GM18951 (cell line): Measurements from ENCODE around the gene ITFG1.
"Not testable (repeated sequence)": the region's sequence is repeated elsewhere in the genome, so short reads cannot be mapped to it uniquely, and the experiment has no call there.

Experiments
- POLR2A ChIP-seq: IDR thresholded peaks from 4 replicates; pipeline ENCODE4 v1.6.1; 2011; ENCODE audit warnings: mild to moderate bottlenecking; ENCODE audit not compliant: insufficient read length, insufficient read depth; ENCODE audit errors: extremely low read depth
- in situ Hi-C: fragments of 300-500 bp; cut with MboI; formaldehyde crosslinking; loops from one replicate; pipeline ENCODE4 v1.12.0; 2022; ENCODE audit warnings: low sequenced_read_pairs, mixed read lengths, inconsistent platforms; ENCODE audit not compliant: unreplicated experiment

Gene ITFG1

GRCh38 chr16:47465919-47466630 lies 5.2 kb upstream of the ITFG1 start:
- in situ Hi-C loops: no loop called here
- no peak for TF ChIP-seq POLR2A

- no peak for TF ChIP-seq POLR2A
- in situ Hi-C loops: no loop called here
Observed at GRCh38 chr16:47463771-47464624, 3.1 kb upstream of the ITFG1 start.

GRCh38 chr16:47461598-47462266 lies 869 bp upstream of the ITFG1 start:
- in situ Hi-C loops: no loop called here
- no peak for TF ChIP-seq POLR2A

- TF ChIP-seq POLR2A: no peak
- in situ Hi-C loops: no loop called here
Observed at GRCh38 chr16:47460359-47460710, 528 bp downstream of the ITFG1 start.

- no peak for TF ChIP-seq POLR2A
- in situ Hi-C loops: no loop called here
Observed at GRCh38 chr16:47459603-47460002, 1.3 kb downstream of the ITFG1 start.

GRCh38 chr16:47458331-47458730 lies 2.5 kb downstream of the ITFG1 start:
- TF ChIP-seq POLR2A: no peak
- in situ Hi-C loops: no loop called here

- TF ChIP-seq POLR2A: no peak
- in situ Hi-C loops: no loop called here
Observed at GRCh38 chr16:47449788-47450187, 11.1 kb downstream of the ITFG1 start.

- in situ Hi-C loops: no loop called here
- no peak for TF ChIP-seq POLR2A
Observed at GRCh38 chr16:47448830-47449575, 11.9 kb downstream of the ITFG1 start.

- in situ Hi-C loops: no loop called here
Observed at GRCh38 chr16:47446431-47446830, 14.4 kb downstream of the ITFG1 start.

GRCh38 chr16:47442884-47443283 lies 18.0 kb downstream of the ITFG1 start:
- in situ Hi-C loops: not testable (repeated sequence)

More at GRCh38 chr16:47446431-47446830, 14.4 kb downstream of the ITFG1 start:
- no peak for TF ChIP-seq POLR2A

- in situ Hi-C loops: not testable (repeated sequence)
Observed at GRCh38 chr16:47440066-47440465, 20.8 kb downstream of the ITFG1 start.

GRCh38 chr16:47434274-47434673 lies 26.6 kb downstream of the ITFG1 start:
- in situ Hi-C loops: not testable (repeated sequence)

- no peak for TF ChIP-seq POLR2A
- in situ Hi-C loops: no loop called here
Observed at GRCh38 chr16:47431960-47432359, 28.9 kb downstream of the ITFG1 start.
